HAP-1 (cell line): ENCODE measurements around the gene C1orf87.

Experiments used
- DNase-seq, 2 experiments: peaks; one replicate each; pipeline ENCODE4 v3.0.0-alpha.2; 2016 to 2020; ENCODE audit warnings: low spot score in 2 of 2
- H3K27me3 ChIP-seq: fragments of 250-450 bp; sonication (Bioruptor Pico); 2 replicates; pipeline ENCODE4 v1.5.1; 2020; ENCODE audit warnings: low read depth, mild to moderate bottlenecking, moderate library complexity
- H3K36me3 ChIP-seq: fragments of 250-450 bp; sonication (Bioruptor Pico); replicated peaks from 2 replicates; pipeline ENCODE4 v1.5.1; 2020; ENCODE audit warnings: mild to moderate bottlenecking
- H3K4me1 ChIP-seq: fragments of 250-450 bp; sonication (Bioruptor Pico); 2 replicates; pipeline ENCODE4 v1.5.1; 2020; ENCODE audit warnings: mild to moderate bottlenecking
- H3K4me3 ChIP-seq: fragments of 250-450 bp; sonication (Bioruptor Pico); 2 replicates; pipeline ENCODE4 v1.5.1; 2020; ENCODE audit warnings: mild to moderate bottlenecking, moderate library complexity
- H3K9me3 ChIP-seq: fragments of 250-450 bp; sonication (Bioruptor Pico); 2 replicates; pipeline ENCODE4 v1.5.1; 2020; ENCODE audit warnings: mild to moderate bottlenecking, moderate library complexity
- in situ Hi-C: fragments of 300-500 bp; cut with MboI; formaldehyde crosslinking; loops from 3 replicates; pipeline ENCODE4 v1.14.3; 2020; ENCODE audit warnings: low sequenced_read_pairs, inconsistent platforms, mixed read lengths

Gene C1orf87

GRCh38 chr1:59997479-59998115, 76.0 kb downstream of the C1orf87 start:
- Histone ChIP-seq H3K27me3 (no peaks in the 10 kb centered on the region), H3K36me3 (no peaks in the 10 kb centered on the region), H3K4me3 (no peak overlapping the region), H3K9me3 (no peaks in the 10 kb centered on the region), H3K4me1 (peaks cover 17% of the 10 kb centered on the region)
- in situ Hi-C loops = no loop called here
- DNase-seq = no peak

- no peaks in the 10 kb centered on the region for H3K36me3 ChIP-seq
- peaks cover 15% of the 10 kb centered on the region for H3K4me1 ChIP-seq
- no peaks in the 10 kb centered on the region for H3K9me3 ChIP-seq
- no peak overlapping the region for H3K4me3 ChIP-seq
- in situ Hi-C loops = no loop called here
- 0 out of 2 replicates have a peak, but pooled peaks cover 6% of the 10 kb centered on the region for H3K27me3 ChIP-seq
- DNase-seq = no peak
Observed at GRCh38 chr1:59994302-59995198, 79.0 kb downstream of the C1orf87 start.

- in situ Hi-C loops = no loop called here
- Histone ChIP-seq H3K4me3 (no peak overlapping the region), H3K27me3 (0 out of 2 replicates have a peak, but pooled peaks cover 6% of the 10 kb centered on the region)
Observed at GRCh38 chr1:59992040-59992820, 81.3 kb downstream of the C1orf87 start.

GRCh38 chr1:59990470-59990869, 83.1 kb downstream of the C1orf87 start:
- 0 out of 2 replicates have a peak, but pooled peaks cover 6% of the 10 kb centered on the region for H3K27me3 ChIP-seq
- no peaks in the 10 kb centered on the region for H3K9me3 ChIP-seq
- H3K4me1 ChIP-seq = no peaks in the 10 kb centered on the region
- no peak overlapping the region for H3K4me3 ChIP-seq
- DNase-seq = no peak
- H3K36me3 ChIP-seq = no peaks in the 10 kb centered on the region
- in situ Hi-C loops = no loop called here

More at GRCh38 chr1:59992040-59992820, 81.3 kb downstream of the C1orf87 start:
- Histone ChIP-seq H3K4me1 (no peaks in the 10 kb centered on the region), H3K9me3 (no peaks in the 10 kb centered on the region), H3K36me3 (no peaks in the 10 kb centered on the region)
- DNase-seq = no peak

- in situ Hi-C loops = no loop called here
- H3K27me3 ChIP-seq = 0 out of 2 replicates have a peak, but pooled peaks cover 3% of the 10 kb centered on the region
- no peak for DNase-seq
- H3K36me3 ChIP-seq = no peaks in the 10 kb centered on the region
- no peaks in the 10 kb centered on the region for H3K9me3 ChIP-seq
- H3K4me1 ChIP-seq = no peaks in the 10 kb centered on the region
- H3K4me3 ChIP-seq = no peak overlapping the region
Observed at GRCh38 chr1:59986516-59987310, 86.9 kb downstream of the C1orf87 start.

GRCh38 chr1:59985911-59986515, 87.6 kb downstream of the C1orf87 start:
- 0 out of 2 replicates have a peak, but pooled peaks cover 2% of the 10 kb centered on the region for H3K27me3 ChIP-seq
- no peak overlapping the region for H3K4me3 ChIP-seq
- in situ Hi-C loops = no loop called here
- H3K36me3 ChIP-seq = no peaks in the 10 kb centered on the region
- H3K4me1 ChIP-seq = no peaks in the 10 kb centered on the region
- DNase-seq = no peak
- H3K9me3 ChIP-seq = no peaks in the 10 kb centered on the region

GRCh38 chr1:59979666-59980065, 93.9 kb downstream of the C1orf87 start:
- Histone ChIP-seq H3K27me3 (peaks cover 14% of the 10 kb centered on the region), H3K4me1 (no peaks in the 10 kb centered on the region), H3K36me3 (no peaks in the 10 kb centered on the region), H3K4me3 (no peak overlapping the region), H3K9me3 (no peaks in the 10 kb centered on the region)
- in situ Hi-C loops = no loop called here
- no peak for DNase-seq

GRCh38 chr1:59978511-59978910, 95.1 kb downstream of the C1orf87 start:
- no peak for DNase-seq
- no peaks in the 10 kb centered on the region for H3K36me3 ChIP-seq
- in situ Hi-C loops = no loop called here
- H3K9me3 ChIP-seq = no peaks in the 10 kb centered on the region
- H3K4me3 ChIP-seq = no peak overlapping the region
- H3K27me3 ChIP-seq = peaks cover 23% of the 10 kb centered on the region
- no peaks in the 10 kb centered on the region for H3K4me1 ChIP-seq

GRCh38 chr1:59978026-59978425, 95.5 kb downstream of the C1orf87 start:
- DNase-seq = no peak
- peaks cover 25% of the 10 kb centered on the region for H3K27me3 ChIP-seq
- H3K9me3 ChIP-seq = no peaks in the 10 kb centered on the region
- H3K4me3 ChIP-seq = no peak overlapping the region
- in situ Hi-C loops = no loop called here
- H3K4me1 ChIP-seq = no peaks in the 10 kb centered on the region
- no peaks in the 10 kb centered on the region for H3K36me3 ChIP-seq

- no peaks in the 10 kb centered on the region for H3K9me3 ChIP-seq
- no peak for DNase-seq
- no peaks in the 10 kb centered on the region for H3K4me1 ChIP-seq
- no peak overlapping the region for H3K4me3 ChIP-seq
- in situ Hi-C loops = no loop called here
- no peaks in the 10 kb centered on the region for H3K36me3 ChIP-seq
- peaks cover 25% of the 10 kb centered on the region for H3K27me3 ChIP-seq
Observed at GRCh38 chr1:59977075-59977410, 96.5 kb downstream of the C1orf87 start.

GRCh38 chr1:59976194-59977074, 97.1 kb downstream of the C1orf87 start:
- H3K4me3 ChIP-seq = no peak overlapping the region
- H3K9me3 ChIP-seq = no peaks in the 10 kb centered on the region
- H3K4me1 ChIP-seq = no peaks in the 10 kb centered on the region
- in situ Hi-C loops = no loop called here
- H3K36me3 ChIP-seq = no peaks in the 10 kb centered on the region
- H3K27me3 ChIP-seq = peaks cover 25% of the 10 kb centered on the region
- DNase-seq = peak; percentile 41 to 76

- H3K36me3 ChIP-seq = no peaks in the 10 kb centered on the region
- H3K27me3 ChIP-seq = peaks cover 25% of the 10 kb centered on the region
- no peaks in the 10 kb centered on the region for H3K4me1 ChIP-seq
- no peak for DNase-seq
- no peaks in the 10 kb centered on the region for H3K9me3 ChIP-seq
- in situ Hi-C loops = no loop called here
- no peak overlapping the region for H3K4me3 ChIP-seq
Observed at GRCh38 chr1:59973719-59974118, 99.9 kb downstream of the C1orf87 start.
